HG03066 (cell line): ENCODE measurements around the gene ZMAT5.

ENCODE experiments used
- ATAC-seq: cut with Tn5 transposase; IDR thresholded peaks from one replicate; pipeline ENCODE4 v1.9.1; 2021; ENCODE audit warnings: low read depth; ENCODE audit not compliant: unreplicated experiment

Gene ZMAT5

DNA sequence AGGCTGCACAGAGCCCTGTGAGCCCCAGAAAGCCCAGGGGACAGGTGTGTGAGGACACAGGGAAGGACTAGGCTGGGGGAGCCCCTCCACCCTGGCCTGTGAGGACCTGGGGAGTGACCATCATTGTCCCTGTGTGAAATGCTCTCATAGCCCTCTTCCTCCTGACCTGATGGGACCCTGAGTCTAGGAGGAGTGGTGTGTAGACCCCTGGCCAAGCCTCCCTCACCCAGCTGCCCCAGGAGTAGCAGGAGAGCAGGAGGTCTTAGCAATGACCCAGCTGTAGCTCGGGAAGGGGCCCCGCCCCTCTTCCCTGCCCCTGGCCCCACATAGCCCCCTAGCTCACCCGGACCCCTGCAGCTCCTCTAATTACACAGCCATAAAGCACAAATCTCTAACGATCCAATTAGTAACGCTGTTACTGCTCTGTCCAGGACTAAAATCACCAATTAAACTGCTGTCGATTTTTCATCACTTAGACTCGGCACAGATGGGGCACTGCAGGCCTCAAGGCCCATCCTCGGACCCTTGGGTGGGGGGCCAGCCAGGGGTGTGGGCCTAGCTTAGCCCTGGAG, 53.6 kb downstream of the ZMAT5 start:
- no peak for ATAC-seq

DNA sequence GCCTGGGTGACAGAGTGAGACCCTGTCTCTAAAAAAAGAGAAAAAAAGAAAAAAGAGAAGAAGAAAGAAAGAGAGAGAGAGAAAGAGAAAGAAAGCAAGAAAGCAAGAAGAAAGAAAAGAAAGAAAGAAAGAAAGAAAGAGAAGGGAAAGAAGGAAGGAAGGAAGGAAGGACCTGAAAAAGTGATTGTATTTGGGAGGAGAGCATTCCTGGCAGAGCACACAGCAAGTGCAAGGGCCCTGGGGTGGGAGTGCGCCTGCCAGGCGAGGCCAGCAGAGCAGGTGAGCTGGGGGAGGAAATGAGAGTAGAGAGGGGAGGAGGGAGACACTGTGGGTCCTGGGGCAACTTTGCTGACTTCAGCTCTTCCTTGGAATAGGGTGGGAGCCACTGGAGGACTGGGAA, 54.7 kb downstream of the ZMAT5 start:
- no peak for ATAC-seq

DNA sequence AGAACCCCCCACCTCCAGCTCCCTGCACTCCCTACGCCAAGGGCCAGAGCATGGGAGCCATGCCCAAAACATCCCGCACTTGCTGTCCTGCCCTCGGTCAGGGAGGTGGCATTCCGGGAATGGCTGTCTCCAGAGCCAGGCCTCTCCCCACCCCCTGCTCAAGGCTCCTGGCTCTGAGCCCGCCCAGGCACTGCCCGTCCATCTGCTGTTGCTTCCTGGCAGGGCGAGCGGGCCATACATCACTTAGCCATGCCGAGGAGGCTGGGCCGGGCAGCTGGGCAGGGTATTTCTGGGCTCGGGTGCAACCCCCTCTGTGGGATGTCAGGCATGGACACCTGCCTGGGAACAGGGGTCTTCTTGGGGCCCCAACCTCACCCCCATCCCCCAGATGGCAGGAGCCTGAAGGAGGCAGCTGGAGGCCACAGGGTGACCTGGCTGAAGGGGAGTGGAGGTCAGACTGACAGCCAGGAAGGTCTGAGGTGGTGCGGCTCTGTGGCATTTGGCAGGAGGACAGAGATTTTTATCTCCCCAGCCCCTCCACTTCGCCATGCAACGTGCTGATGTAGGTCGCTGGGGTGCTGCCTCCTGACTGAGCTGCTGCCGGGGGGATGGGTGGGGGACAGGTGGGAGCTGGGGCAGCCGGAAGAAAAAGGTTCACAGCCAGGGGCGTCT, 55.7 kb downstream of the ZMAT5 start:
- no peak for ATAC-seq

DNA sequence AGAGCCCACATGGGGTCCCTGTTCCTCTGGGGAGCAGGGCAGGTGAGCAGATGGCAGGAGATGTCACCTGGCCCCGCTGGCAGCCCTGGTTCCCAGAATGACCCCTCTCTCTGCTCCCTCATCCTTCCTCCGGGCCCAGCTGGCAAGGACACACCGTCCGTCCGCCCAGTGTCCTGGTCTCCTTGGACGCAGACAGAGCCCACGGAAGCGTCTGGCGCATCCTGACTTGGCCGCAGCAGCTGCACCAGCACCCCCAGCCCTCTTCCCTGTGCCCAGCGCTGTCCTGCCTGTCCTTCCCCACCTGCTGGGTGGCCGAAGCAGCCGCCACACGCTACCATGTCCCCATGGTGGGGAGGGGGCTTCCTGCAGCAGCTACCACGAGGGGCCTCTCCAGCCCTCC, 56.6 kb downstream of the ZMAT5 start:
- no peak for ATAC-seq

DNA sequence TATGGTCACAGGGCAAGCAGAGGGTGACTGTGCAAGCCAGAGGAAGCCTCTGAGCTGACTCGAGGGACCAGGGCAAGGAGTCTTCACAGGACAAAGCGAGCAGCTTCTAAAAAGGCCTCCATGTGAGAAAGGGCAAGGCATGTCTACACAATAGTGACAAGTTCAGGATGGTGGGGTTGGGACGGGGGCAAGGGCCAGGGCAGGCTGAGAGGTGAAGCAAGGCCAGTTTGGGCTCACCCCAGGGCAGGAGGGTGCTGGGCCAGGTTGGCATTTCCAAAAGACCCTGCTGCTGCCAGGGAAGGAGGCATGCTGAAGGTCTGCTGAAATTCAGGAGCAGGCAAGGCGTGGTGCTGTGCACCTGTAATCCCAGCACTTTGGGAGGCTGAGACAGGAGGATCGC, 59.3 kb downstream of the ZMAT5 start:
- no peak for ATAC-seq

DNA sequence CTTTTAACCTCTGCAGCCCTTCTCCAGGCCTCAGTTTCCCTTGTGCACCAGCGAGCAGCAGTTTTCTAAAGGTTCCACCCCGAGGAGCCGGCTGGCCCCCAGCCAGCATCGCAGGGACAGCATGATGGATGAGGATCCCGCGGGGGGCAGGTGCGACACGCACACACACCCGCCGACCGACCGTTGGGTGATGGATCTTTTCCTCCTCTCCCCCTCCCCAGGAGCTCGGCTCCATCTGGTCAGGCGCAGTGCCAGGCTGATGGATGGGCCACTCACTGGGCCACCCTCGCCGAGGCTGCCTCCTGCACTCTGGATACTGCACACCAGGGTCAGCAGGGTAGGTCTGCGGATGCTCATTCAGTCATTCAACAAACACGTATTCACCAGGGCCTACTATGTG, 59.8 kb downstream of the ZMAT5 start:
- no peak for ATAC-seq

DNA sequence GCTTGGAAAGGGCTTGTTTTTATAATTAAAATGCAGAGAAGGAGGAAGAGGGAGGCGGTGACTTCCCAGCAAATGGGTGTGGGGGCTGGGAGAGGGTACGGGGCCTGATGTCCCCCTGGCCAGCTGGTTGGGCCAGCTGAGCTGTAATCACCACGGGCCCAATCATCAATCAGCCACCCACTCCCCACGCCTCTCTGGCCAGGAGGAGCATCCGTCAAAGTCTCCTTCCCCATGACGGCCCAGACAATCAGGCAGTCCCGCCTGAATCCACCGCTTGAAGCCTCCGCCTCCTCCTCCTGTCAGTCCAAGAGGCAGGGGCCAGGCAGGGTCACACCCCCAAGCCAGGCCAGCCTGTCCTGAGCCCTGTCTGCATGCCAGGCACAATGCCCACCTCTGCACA, 60.3 kb downstream of the ZMAT5 start:
- no peak for ATAC-seq

DNA sequence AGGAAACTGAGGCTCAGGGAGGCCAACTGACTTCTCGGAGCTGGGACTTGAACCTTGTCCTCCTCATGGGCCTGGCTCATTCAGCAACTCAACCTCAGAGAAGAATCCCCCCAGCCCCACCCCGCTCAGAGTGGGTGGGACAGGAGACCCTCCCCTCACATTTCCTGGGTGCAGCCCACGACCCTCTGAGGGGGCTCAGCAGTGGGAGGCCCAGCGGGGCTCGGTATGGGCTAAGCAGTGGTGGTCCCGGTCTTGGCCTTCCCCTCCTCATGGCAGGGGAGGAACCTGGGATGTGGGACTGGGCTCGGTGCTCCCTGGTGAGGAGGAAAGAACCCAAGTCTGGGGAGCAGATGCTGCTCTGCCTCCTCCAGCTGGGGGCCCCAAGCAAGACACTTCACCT, 61.2 kb downstream of the ZMAT5 start:
- ATAC-seq, result no peak

DNA sequence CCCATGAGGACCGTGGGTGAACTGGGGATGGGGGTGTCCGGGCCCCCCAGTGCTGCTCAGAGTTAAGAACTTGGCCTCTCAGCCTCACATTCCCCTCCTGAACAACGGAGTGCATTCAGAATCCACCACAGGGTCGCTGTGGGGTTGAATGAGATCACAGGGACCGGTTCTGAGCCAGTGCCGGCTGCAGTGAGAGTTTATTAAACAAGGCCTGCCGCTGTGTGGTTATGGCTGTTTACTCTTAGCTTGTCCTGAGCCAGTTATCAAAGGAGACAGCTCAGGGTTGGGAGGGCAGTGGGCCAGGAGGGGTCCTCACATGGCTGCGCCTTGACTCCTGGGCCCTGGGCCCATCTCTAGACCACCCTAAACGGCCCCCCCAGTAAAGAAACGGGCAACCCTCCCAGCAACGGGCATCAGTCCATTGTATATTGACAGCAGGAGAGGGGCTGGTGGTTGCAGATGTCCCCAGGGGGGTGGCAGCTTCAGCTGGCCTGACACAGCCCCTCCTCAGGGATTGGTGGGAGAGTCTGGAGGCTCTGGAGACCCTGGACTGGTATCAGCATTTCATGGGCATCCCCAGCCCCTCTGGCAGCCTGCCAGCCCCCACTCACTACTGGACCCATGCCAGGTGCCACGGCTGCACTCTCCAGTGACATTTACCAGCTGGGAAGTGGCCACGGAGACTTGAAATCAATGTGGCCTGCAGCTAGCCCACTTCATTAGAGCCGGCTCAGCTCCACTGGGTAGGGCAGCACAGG, 62.1 kb downstream of the ZMAT5 start:
- ATAC-seq, result no peak

DNA sequence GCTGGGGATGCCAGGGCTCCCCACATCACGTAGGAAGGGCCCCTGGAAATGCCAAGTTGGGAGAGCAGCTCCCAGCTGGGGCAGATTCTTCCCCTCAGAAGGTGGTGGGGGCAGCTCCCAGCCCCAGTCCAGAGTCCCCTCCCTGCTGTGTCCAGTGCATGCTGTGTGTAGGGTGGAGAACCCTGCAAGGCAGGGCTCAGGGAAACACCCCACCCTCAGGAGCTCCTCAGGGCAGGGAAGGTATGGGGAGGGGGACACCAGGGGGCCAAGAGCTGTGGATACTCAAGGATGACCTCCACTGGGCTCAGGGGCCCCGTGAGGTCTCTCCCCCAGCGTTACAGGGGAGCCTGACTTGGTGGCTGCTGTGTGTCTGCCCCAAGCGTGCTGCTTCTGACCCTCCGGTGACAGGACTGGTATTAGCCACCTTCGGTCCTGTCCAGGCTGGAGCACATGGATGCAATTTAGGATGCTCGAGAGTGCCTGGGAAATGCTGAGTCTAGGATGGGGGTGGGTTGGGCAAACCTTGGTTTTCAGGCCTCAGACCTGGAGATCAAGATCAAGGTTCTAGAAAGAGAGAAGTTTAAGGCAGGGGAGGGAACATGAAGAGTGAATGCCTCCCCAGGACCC, 63.1 kb downstream of the ZMAT5 start:
- no peak for ATAC-seq

DNA sequence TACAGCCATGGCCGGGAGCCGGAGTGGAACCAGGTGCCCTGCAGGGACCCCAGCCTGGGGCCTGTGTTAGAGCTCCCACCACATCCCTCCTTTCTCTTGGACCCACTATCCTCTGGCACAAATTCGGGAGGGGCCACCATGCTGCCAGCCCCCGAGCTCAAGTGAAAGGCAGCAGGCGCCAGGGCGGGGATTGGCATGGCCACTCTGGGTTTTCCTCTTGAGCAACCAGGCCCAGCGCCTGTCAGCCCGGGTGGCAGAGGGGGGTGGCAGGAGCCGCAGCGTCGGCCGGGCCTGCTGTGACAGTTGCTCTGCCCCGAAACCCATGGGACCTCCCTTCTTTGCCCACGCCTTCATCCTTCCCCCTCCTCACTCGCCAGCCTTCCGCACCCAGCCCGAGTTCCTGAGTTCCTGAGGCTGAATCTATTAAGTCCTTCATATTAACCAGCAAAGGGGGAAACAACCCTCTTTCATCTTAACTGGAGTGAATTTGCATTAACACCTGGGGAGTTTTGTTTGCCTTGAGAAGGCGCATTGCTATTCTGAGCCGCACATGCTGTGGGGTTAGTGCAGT, 63.8 kb downstream of the ZMAT5 start:
- ATAC-seq, result no peak

DNA sequence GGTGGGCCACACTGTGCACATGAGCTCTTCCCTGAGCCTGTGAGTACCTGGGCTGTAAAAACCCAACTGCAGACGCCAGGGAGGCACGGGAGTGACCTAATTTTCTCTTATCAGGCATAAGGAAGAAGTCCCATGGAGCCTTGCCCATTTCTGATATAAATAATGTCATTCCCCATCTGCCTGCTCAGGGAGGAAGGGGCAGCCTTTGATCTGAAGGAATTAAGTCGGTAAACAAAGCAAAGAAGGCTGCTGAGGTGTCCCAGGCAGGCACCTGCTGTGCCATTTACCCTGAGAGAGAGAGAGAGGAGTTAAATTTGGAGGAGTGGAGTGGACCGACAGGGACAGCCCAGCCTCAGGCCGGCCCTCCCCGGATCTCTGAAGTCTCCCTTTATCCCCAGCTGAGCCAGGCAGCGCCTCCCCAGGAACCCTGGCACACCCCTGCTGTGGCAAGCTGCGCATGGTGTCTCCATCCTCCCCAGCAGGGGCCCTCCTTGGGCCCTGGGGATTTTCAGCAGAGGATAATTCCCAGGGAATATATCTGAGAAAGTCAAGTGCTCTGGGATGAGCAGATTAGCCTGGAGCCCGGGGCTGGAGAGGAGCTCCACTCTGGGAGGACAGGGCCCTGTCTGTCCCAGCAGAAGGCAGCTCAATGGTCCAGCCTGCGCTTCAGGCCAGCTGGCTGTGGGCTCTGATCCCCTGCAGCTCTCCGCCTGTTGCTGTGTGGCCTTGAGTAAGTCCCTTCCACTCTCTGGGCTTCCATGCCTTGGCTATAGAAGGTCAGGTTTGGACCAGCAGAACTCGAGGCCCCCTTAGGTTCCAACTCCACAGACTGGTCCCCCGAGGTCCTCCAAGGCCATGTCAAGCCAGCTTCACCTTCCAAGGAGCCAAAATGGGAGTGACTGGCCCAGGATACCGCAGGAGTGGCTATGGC, 64.5 kb downstream of the ZMAT5 start:
- ATAC-seq, result no peak

DNA sequence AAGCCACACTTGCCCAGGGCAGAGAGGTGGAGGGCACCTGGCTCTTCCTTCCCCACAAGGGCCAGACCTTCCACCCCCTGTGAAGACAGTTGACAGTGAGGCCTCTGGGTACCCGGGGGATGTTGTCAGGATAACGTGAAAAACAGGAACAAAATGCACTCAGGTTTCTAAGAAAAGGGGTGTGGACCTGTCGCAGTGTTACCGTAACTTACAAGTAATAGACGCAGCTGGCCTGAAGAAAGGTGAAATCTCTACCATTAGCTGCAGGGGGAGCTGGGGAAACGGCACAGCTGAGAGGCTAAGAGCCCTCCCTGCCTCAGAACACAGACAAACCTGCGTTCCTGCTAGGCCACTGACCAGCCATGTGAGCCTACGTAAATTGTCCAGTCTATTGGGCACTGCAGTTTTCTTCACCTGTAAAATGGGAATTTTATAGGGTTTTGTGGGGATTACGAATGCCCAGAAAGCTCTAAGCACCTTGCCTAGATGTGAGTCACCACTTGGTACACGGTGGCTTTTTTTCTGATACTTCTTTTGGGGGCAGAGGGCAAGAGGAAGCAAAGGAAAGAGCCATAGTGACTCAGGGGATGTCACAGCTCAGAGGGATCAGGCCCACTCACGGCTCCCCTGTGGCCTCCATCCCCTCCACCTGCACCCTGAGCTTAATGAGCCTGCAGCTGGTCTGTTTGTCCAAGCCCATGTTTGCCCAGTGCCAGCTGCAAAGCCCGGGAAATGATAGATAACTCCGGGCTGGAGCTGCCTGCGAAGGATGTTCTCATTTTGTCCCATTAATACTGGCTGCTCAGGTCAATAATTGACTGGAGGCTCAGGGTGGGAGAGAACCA, 65.4 kb downstream of the ZMAT5 start:
- no peak for ATAC-seq

DNA sequence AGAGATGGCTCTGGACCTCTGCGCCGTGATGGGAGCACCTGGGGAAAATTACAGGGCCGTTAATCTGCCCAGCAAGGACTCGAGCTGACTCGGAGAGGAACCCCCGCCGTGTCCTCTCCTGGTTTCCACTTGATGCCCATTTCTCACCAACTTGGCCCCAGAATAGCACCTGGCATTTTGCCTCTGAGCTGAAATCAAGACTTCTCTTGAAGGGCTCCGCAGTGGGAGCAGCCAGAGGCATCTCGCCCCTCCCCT, 66.0 kb downstream of the ZMAT5 start:
- no peak for ATAC-seq

DNA sequence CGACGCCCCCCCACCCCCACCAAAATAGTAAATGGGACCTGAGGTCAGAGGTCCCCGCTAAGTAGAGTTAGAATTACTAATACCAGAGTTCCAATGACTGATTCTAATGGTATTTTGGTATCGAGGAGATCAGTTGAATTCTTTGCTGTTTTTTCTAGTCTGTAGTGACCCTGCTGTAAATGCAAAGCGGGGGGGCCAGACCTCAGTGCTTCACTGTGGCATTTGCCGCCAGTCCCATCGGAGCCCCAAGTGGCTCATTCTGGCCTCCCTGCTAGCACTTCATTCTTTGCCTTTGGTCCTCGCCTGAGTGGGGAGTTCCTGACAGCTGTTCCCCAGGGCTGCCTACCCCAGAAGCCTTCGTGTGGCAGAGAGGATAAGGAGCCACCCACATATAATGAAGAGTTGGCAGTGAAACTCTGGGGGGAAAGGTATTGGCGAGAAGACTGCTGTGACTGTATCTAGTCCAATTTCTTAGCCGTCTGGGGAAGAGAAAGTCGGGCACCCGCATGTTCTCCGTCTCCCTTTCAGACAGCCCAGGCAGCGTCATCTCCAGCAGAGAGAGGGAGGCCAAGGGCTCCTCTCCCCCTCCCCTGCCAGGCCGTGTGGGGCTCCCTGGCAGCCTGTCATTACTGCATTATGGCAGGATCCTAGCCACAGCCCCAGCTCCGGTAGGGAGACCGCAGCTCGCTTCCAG, 66.5 kb downstream of the ZMAT5 start:
- ATAC-seq, result no peak

DNA sequence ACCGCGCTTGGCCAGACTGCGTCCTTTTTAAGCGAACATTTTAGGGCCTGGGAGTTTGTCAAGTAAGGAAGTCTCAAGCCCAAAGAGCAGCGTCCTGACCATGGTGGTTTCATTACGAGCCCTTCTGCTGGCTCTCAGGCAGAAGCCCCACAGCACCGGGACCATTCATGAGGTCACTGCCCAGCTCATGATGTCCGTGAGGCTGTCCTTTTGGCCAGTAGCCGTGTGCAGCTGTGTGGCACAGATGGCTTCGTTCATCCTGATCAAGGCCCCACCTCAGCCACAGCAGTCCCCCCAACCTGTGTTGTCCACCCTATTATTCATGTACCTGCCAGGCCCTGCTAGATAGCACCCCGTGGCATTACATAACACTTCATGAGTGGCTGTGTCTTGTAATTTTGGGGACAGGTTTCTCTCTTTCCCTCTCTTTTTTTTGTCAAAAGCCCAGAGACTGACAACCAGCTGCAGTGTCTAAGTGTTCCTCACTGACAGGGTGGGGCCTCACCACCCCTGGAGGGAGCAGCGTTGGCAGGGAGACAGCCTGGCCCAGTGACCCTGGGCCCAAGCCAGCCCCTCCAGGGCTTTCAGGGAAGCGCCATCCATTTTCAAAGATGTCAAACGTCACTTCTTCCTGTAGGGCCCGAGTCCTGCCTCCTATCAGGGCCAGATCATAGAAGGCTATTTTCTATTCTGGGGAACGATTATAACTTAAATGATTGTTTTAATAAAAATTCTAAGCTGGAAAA, 68.8 kb downstream of the ZMAT5 start:
- ATAC-seq, result no peak

DNA sequence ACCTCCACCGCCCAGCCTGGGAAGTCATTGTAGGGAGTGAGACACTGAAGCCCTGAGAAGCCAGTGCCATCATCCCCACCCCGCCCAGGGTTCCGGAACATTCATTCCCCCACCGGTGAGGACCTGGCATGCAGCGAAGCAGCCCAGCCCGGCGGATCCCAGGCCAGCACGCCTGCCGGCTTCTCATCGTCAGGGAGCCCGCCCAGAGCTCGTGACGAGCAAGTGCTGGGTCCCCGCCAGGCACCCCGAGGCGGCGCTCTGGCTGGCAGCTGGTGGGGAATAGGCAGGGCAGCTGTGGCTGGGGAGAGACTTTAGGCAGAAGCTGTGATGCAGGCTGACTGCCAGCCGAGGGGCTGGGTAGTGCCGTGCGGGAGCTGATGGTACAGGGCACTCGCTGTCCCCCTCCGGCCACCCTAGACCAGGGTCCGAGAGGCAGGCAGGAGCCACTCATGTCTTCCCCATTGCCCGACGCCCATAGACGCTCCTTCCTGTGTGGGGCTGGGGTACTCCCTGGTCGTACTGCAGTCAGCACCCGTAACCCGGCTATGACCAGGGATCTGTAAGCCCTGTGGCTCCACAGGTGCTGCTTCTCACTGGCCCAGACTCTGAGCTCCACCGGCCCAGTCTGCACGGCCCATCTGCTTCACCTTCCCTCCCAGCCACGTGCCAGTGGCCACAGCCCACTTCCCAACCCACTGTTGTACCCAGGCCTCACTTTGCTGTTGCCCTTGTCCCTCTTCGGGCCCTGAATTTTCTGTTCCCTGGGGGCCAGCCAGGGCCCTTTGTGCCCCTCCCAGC, 71.5 kb downstream of the ZMAT5 start:
- ATAC-seq, result no peak

DNA sequence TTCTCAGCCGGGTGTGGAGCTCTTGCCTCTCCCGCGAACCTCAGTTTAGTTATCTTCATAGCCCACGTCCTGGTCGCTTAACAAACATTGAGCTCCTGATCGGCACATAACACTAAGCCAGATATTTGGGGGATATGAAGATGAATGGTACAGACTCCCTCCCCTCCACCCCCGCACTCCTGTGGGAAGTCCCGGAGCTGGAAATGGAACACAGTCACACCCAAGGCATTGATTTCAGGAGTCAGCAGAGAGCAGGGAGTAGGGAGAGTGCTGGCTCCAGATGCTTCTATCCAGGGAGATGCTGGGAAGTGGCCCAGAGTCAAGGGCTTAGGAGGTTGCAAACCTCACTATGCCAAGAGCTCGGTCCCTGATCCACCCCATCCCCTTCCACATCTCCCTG, 73.1 kb downstream of the ZMAT5 start:
- ATAC-seq, result no peak
